ENCODE results near the gene KLRD1.

DNA sequence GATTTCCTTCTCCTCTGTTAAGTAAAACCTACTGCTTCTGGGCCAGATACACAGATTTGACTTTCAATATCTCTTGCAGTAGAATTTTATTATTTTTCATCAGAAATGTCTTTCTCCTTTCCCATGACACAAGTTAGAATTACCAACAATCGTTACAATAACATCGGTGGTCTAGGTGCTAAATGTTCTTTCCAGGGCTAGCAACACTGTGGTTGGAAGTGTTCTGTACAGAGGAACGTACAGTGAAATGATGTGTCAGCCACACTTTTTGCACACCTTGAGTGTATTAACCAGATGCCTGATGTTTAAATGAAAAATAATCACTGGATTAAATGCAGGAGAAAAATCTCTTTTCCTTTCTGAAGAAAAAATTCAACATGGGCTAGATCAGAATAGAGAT lies 27.7 kb upstream of the KLRD1 start:
- TF ChIP-seq RAD21 (IDR thresholded peaks at IDR 0.05; ENCODE audit: low read depth) (no peak), MAX (IDR thresholded peaks at IDR 0.05) (no peak), TEAD4 (IDR thresholded peaks at IDR 0.05) (no peak), TAF1 (IDR thresholded peaks at IDR 0.05; ENCODE audit: low read depth) (no peak), USF1 (IDR thresholded peaks at IDR 0.05) (no peak), FOXM1 (IDR thresholded peaks at IDR 0.05; ENCODE audit: borderline replicate concordance, low read depth) (no peak)

All from Ishikawa (cell line).